Thyroid gland (tissue), 4 donors: ENCODE data around the gene POU2F3. TPM values are rescaled to one million over a fixed set of nuclear protein-coding genes. Genes with fewer than 3 reads are reported as not detected.
A peak's percentile ranks its signal among the peaks of the same experiment; 100 is the strongest.

Experiments
- DNase-seq, 2 donors: peaks; one replicate each; pipeline ENCODE4 v3.0.0-alpha.2; 2019
- H3K27ac ChIP-seq, 3 donors: fragments of 200-600 bp; sonication (generic); 1 replicate in 2 of 3; 2 replicates in 1 of 3; pipeline ENCODE4 v1.5.1; 2016 to 2019; ENCODE audit warnings: mild to moderate bottlenecking in 1 of 3, moderate library complexity in 1 of 3
- H3K27me3 ChIP-seq: fragments of 200-600 bp; sonication (generic); one replicate; pipeline ENCODE4 v1.5.1; 2019
- H3K36me3 ChIP-seq, 2 donors: fragments of 200-600 bp; sonication (generic); one replicate each; pipeline ENCODE4 v1.5.1; 2016 to 2019
- H3K4me1 ChIP-seq, 2 donors: fragments of 200-600 bp; sonication (generic); one replicate each; pipeline ENCODE4 v1.5.1; 2017 to 2019
- H3K4me3 ChIP-seq, 3 donors: fragments of 200-600 bp; sonication (generic); replicated peaks in 1 of 3; 1 replicate in 2 of 3; 2 replicates in 1 of 3; pipeline ENCODE4 v1.5.1; 2016; ENCODE audit warnings: mild to moderate bottlenecking in 1 of 3
- H3K9me3 ChIP-seq: fragments of 200-600 bp; sonication (generic); one replicate; pipeline ENCODE4 v1.5.1; 2017
- POLR2A ChIP-seq, 2 donors: fragments of 450-650 bp; IDR thresholded peaks; one replicate each; pipeline ENCODE4 v1.6.1; 2017; ENCODE audit warnings: antibody characterized with exemption in 2 of 2, mild to moderate bottlenecking in 2 of 2, moderate library complexity in 1 of 2
- WGBS, 2 donors: methylation state at CpG; one replicate each; pipeline ENCODE4 v1.1.5; 2017; 5-methylcytosine and 5-hydroxymethylcytosine counted together
- intact Hi-C: fragments of 100-400 bp; cut with DNase I; formaldehyde crosslinking; loops from one replicate; pipeline ENCODE4 v1.15.1; 2023
- total RNA-seq, 4 donors: library from RNA; depleted of rRNA; stranded (reverse); fragments of >200 nt; gene quantifications; one replicate each; pipeline ENCODE4 v1.2.3, GENCODE V29; 2016
- TF ChIP-seq, protein P1 (sequence below), 6 experiments: fragments of 200-600 bp in 3 of 6; fragments of 450-650 bp in 3 of 6; sonication (generic) in 3 of 6; IDR thresholded peaks; one replicate each; pipeline ENCODE4 v1.5.1; 2016 to 2019; ENCODE audit warnings: antibody characterized with exemption in 6 of 6, mild to moderate bottlenecking in 2 of 6, inconsistent platforms in 1 of 6, moderate library complexity in 1 of 6

Gene POU2F3
- 1 to 10 TPM; 1.2 to 2.3 (median 1.8) TPM for total RNA-seq

DNA sequence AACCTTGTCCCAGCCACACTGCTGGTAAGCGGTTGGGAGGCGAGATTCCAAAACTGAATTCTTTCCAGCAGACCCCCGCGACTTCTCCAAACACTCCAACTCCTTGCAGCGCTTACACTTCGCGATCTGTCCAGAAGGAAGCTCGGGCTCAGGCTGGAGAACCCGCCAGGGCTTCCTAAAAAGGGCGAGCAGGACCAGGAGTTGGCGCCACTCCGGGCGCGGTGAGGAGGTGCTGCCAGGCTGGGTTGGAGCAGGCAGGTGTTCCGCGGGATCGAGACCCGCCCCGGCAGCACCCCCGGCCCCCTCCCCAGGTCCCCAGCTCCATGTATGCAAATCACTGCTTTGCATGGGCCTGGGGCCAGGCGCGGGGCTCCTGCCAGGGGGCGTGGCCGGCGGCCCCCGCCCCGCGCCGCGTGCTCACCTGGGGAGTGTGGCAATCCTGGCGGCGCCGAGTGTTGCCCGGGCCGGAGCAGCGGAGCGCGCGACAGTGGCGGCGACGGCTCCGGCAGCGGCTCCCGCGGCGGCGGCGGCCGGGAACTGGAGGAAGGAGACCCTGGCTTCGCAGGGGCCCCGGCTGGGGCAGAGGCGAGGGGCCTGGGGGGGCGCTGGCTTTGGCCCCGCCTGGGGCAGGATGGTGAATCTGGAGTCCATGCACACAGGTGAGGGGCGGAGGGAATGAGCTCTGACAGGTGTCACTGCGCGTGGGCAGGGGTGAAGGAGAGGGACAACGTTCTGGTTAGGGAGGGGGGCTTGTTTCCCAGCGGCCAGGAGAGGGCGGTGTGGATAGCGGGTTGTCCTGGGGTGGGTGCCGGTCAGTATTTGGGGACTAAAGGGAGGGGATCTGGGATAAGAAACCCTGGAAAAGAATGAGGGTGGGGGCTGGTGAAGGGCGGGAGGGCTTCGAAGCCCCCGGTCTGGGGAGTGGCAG is at the start of gene POU2F3:
TSS of gene POU2F3 (plus strand) at position 428 of the 928 bp plus-strand sequence. CDS start at position 632, 204 bp downstream.
- TF ChIP-seq, protein P1, sequence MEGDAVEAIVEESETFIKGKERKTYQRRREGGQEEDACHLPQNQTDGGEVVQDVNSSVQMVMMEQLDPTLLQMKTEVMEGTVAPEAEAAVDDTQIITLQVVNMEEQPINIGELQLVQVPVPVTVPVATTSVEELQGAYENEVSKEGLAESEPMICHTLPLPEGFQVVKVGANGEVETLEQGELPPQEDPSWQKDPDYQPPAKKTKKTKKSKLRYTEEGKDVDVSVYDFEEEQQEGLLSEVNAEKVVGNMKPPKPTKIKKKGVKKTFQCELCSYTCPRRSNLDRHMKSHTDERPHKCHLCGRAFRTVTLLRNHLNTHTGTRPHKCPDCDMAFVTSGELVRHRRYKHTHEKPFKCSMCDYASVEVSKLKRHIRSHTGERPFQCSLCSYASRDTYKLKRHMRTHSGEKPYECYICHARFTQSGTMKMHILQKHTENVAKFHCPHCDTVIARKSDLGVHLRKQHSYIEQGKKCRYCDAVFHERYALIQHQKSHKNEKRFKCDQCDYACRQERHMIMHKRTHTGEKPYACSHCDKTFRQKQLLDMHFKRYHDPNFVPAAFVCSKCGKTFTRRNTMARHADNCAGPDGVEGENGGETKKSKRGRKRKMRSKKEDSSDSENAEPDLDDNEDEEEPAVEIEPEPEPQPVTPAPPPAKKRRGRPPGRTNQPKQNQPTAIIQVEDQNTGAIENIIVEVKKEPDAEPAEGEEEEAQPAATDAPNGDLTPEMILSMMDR (IDR thresholded peaks at IDR 0.05) = peak in 2 of 6 experiments; percentile 15 to 23
- no peak for TF ChIP-seq POLR2A (IDR thresholded peaks at IDR 0.05)
- Histone ChIP-seq H3K4me3 (peak within 1 kb of the TSS in 1 of 3 donors; percentile 21), H3K27ac (peak within 1 kb of the TSS in 1 of 3 donors; percentile 27), H3K27me3 (no peaks in the 10 kb centered on the region), H3K9me3 (no peaks in the 10 kb centered on the region), H3K4me1 (peaks cover 3 to 25% of the 10 kb centered on the region in 2 donors), H3K36me3 (no peaks in the 10 kb centered on the region)
- peak; percentile 65 to 72 for DNase-seq
- intact Hi-C loops = no loop called here
- 11 to 17% methylated on average over 20 to 38 of the region's 66 CpGs for WGBS, 2 donors

DNA sequence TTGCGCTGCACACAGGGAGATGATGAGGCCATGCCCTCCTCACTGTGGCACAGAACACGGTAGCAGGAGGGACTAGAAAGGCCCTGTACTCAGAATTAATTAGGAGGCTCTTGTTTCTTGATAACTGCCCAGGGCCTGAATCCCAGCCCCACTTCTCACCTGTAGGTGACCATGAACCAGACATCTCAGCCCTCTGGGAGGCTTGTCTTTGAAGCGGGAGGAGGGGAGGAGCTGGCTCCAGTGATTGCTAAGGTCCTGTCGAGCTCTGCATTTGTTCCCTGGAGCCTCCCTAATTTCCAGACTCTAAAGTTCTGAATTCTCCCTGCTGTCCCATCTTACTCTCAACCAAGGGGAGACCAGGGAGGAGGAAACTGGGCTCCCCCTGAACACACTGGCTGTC is 48.9 kb upstream of the POU2F3 start:
- intact Hi-C loops = no loop called here
- H3K9me3 ChIP-seq = no peaks in the 10 kb centered on the region
- TF ChIP-seq POLR2A (IDR thresholded peaks at IDR 0.05) = no peak
- TF ChIP-seq, protein P1 (IDR thresholded peaks at IDR 0.05) = no peak
- WGBS, 2 donors = 83 to 87% methylated on average over 4 of the region's 4 CpGs
- no peak overlapping the region for H3K4me3 ChIP-seq
- no peak overlapping the region for H3K27ac ChIP-seq
- peaks cover 15% of the 10 kb centered on the region in 2 donors for H3K4me1 ChIP-seq
- no peaks in the 10 kb centered on the region for H3K36me3 ChIP-seq
- DNase-seq = no peak
- H3K27me3 ChIP-seq = no peaks in the 10 kb centered on the region

- intact Hi-C loops = no loop called here
- TF ChIP-seq POLR2A (IDR thresholded peaks at IDR 0.05) = no peak
- TF ChIP-seq, protein P1 (IDR thresholded peaks at IDR 0.05) = no peak
- Histone ChIP-seq H3K4me3 (no peak overlapping the region), H3K27ac (peak overlapping the region; percentile 19 to 84 (median 37)), H3K36me3 (no peaks in the 10 kb centered on the region), H3K9me3 (no peaks in the 10 kb centered on the region), H3K27me3 (no peaks in the 10 kb centered on the region), H3K4me1 (peaks cover 15% of the 10 kb centered on the region in 2 donors)
- peak; percentile 52 to 75 for DNase-seq
- 30 to 58% methylated on average over 2 to 12 of the region's 15 CpGs for WGBS, 2 donors
Measured at GRCh38 chr11:120192831-120193625, 46.9 kb upstream of the POU2F3 start.

- peaks cover 15% of the 10 kb centered on the region in 2 donors for H3K4me1 ChIP-seq
- H3K36me3 ChIP-seq = no peaks in the 10 kb centered on the region
- no peak overlapping the region for H3K27ac ChIP-seq
- H3K27me3 ChIP-seq = no peaks in the 10 kb centered on the region
- intact Hi-C loops = no loop called here
- TF ChIP-seq, protein P1 (IDR thresholded peaks at IDR 0.05) = no peak
- TF ChIP-seq POLR2A (IDR thresholded peaks at IDR 0.05) = no peak
- no peaks in the 10 kb centered on the region for H3K9me3 ChIP-seq
- no peak for DNase-seq
- H3K4me3 ChIP-seq = no peak overlapping the region
- WGBS, 2 donors = 100% methylated on average over 2 to 4 of the region's 4 CpGs
Measured at GRCh38 chr11:120194166-120194565, 45.8 kb upstream of the POU2F3 start.
